ENCODE measurements around the gene SPON1.

Gene SPON1

DNA sequence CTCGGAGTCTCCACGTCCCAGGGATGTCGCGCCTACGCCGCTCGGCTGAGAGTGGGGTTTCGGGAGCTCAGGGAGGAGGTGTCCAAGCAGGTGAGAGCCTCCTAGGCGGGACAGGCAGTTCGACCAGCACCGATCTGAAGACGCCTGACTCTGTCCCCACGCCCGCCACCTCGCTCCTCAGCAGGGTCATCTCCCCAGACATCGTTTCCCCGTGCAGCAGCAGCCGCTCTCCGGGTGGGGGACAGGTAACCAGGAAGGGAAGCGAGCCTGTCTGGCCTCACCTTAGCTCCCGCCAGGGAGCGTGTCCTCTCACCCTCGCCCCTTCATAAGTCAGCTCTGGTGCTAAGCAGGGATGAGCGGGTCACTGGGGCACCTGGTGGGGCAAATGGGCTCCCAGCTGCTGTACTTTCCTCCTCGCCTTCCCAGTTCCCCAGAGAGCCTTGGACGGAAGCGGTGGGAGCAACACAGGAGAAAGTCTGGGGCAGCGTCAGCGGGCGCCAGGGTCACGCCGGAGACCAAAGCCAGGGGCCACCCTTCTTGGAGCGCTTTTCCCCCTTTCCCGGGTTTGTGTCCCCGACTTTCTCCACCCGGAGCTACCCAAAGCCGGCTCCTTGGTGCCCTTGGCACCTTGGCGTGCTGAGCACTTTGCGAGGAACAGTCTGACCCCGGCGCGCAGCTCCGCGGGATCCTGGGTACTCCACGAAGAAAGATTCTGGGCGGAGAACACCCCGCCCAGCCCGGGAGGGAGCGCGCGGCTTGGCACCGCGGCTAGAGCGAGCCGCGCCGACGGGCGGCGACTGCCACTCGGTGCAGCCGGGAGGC, 1.6 kb downstream of the SPON1 start:
- peaks cover 40% of the 10 kb centered on the region for H3K4me1 ChIP-seq (ENCODE audit: control insufficient read depth, low read depth, low read length)
- H3K27me3 ChIP-seq (ENCODE audit: control insufficient read depth, insufficient read depth, low read length), result peaks cover 82% of the 10 kb centered on the region
- H3K9ac ChIP-seq (ENCODE audit: low read length), result no peak overlapping the region
- peak overlapping the region; percentile 67 for H3K4me3 ChIP-seq (ENCODE audit: low read length)
- no peaks in the 10 kb centered on the region for H3K36me3 ChIP-seq (ENCODE audit: control insufficient read depth, low read depth, low read length)
- no peaks in the 10 kb centered on the region for H3K9me3 ChIP-seq (ENCODE audit: control insufficient read depth, low read depth, low read length)
- no peak overlapping the region for H3K27ac ChIP-seq (ENCODE audit: low read length)

- no peaks in the 10 kb centered on the region for H3K36me3 ChIP-seq (ENCODE audit: control insufficient read depth, low read depth, low read length)
- peak overlapping the region; percentile 67 for H3K4me3 ChIP-seq (ENCODE audit: low read length)
- peaks cover 76% of the 10 kb centered on the region for H3K27me3 ChIP-seq (ENCODE audit: control insufficient read depth, insufficient read depth, low read length)
- no peak overlapping the region for H3K9ac ChIP-seq (ENCODE audit: low read length)
- no peak overlapping the region for H3K27ac ChIP-seq (ENCODE audit: low read length)
- peaks cover 40% of the 10 kb centered on the region for H3K4me1 ChIP-seq (ENCODE audit: control insufficient read depth, low read depth, low read length)
- no peaks in the 10 kb centered on the region for H3K9me3 ChIP-seq (ENCODE audit: control insufficient read depth, low read depth, low read length)
Observed at GRCh38 chr11:13964771-13965074, 2.2 kb downstream of the SPON1 start.

GRCh38 chr11:13965337-13965736, 2.8 kb downstream of the SPON1 start:
- H3K9ac ChIP-seq (ENCODE audit: low read length), result no peak overlapping the region
- H3K36me3 ChIP-seq (ENCODE audit: control insufficient read depth, low read depth, low read length), result no peaks in the 10 kb centered on the region
- no peak overlapping the region for H3K4me3 ChIP-seq (ENCODE audit: low read length)
- H3K4me1 ChIP-seq (ENCODE audit: control insufficient read depth, low read depth, low read length), result peaks cover 40% of the 10 kb centered on the region
- peaks cover 70% of the 10 kb centered on the region for H3K27me3 ChIP-seq (ENCODE audit: control insufficient read depth, insufficient read depth, low read length)
- H3K27ac ChIP-seq (ENCODE audit: low read length), result no peak overlapping the region
- no peaks in the 10 kb centered on the region for H3K9me3 ChIP-seq (ENCODE audit: control insufficient read depth, low read depth, low read length)

DNA sequence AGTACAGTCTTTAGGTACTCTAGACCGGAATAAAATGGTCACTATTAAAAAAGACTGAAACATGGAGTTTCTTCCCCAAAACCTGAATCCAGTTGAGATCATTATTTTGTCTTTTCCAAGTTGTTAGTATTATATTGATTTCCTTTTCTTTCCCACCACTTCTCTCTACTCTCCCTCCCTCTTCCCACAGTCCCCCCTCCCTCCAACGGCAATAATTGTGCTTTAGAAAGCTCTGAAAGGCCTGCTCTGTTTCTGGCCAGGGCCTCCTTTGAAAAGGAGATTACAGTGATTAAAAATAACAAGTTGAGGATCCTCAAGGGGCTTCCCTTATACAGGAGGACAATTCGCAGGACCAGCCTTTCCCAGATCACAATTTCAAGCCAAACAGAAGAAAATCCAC, 3.5 kb downstream of the SPON1 start:
- Histone ChIP-seq H3K36me3 (ENCODE audit: control insufficient read depth, low read depth, low read length) (no peaks in the 10 kb centered on the region), H3K27me3 (ENCODE audit: control insufficient read depth, insufficient read depth, low read length) (peaks cover 63% of the 10 kb centered on the region), H3K9me3 (ENCODE audit: control insufficient read depth, low read depth, low read length) (no peaks in the 10 kb centered on the region), H3K9ac (ENCODE audit: low read length) (no peak overlapping the region), H3K4me3 (ENCODE audit: low read length) (no peak overlapping the region), H3K27ac (ENCODE audit: low read length) (no peak overlapping the region), H3K4me1 (ENCODE audit: control insufficient read depth, low read depth, low read length) (peaks cover 40% of the 10 kb centered on the region)

DNA sequence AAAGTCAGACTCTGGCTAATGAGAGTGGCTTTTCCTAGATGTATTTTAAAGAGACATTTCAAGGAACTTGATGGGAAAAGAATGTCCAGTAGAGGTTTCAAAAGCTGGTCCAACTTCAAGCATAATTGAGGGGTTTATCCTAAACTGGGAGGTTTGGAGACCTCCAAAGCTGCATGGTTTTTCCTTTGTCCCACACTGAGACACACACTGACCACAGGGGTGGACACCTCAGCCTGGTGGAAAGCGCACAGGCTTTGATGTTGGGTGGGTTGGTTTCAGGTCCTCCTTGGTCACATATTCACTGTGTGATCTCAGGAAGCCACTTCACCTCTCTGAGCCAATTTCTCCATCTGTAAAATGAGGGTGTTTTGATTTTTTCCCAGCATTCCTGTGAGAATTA, 4.0 kb downstream of the SPON1 start:
- H3K36me3 ChIP-seq (ENCODE audit: control insufficient read depth, low read depth, low read length), result no peaks in the 10 kb centered on the region
- H3K9ac ChIP-seq (ENCODE audit: low read length), result no peak overlapping the region
- no peak overlapping the region for H3K4me3 ChIP-seq (ENCODE audit: low read length)
- peaks cover 59% of the 10 kb centered on the region for H3K27me3 ChIP-seq (ENCODE audit: control insufficient read depth, insufficient read depth, low read length)
- H3K27ac ChIP-seq (ENCODE audit: low read length), result no peak overlapping the region
- no peaks in the 10 kb centered on the region for H3K9me3 ChIP-seq (ENCODE audit: control insufficient read depth, low read depth, low read length)
- peaks cover 40% of the 10 kb centered on the region for H3K4me1 ChIP-seq (ENCODE audit: control insufficient read depth, low read depth, low read length)

DNA sequence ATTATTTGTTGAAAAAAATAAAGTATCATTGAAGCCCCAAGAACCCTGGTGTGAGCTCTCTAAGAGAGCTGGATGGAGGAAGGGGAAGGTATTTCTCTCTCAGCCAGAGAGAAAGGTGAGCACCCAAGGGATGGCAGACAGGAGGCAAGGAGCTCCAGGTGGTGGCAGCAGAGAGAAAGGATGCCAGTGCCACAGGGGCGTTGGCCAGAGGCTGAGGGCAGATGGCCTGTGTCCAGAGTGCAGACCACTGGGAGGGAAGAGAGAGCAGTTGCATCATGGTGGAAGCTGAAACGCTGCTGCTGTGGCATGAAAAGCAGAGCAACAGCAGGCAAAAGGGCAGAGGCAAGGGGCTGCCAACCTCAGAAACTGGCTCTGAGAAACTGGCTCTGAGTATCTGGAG, 8.5 kb downstream of the SPON1 start:
- H3K36me3 ChIP-seq (ENCODE audit: control insufficient read depth, low read depth, low read length), result no peaks in the 10 kb centered on the region
- no peaks in the 10 kb centered on the region for H3K9me3 ChIP-seq (ENCODE audit: control insufficient read depth, low read depth, low read length)
- no peak overlapping the region for H3K4me3 ChIP-seq (ENCODE audit: low read length)
- no peak overlapping the region for H3K27ac ChIP-seq (ENCODE audit: low read length)
- peaks cover 17% of the 10 kb centered on the region for H3K4me1 ChIP-seq (ENCODE audit: control insufficient read depth, low read depth, low read length)
- H3K27me3 ChIP-seq (ENCODE audit: control insufficient read depth, insufficient read depth, low read length), result peaks cover 14% of the 10 kb centered on the region
- H3K9ac ChIP-seq (ENCODE audit: low read length), result no peak overlapping the region

GRCh38 chr11:13972043-13972910, 9.8 kb downstream of the SPON1 start:
- Histone ChIP-seq H3K36me3 (ENCODE audit: control insufficient read depth, low read depth, low read length) (no peaks in the 10 kb centered on the region), H3K4me1 (ENCODE audit: control insufficient read depth, low read depth, low read length) (peaks cover 6% of the 10 kb centered on the region), H3K27me3 (ENCODE audit: control insufficient read depth, insufficient read depth, low read length) (peaks cover under 1% of the 10 kb centered on the region), H3K4me3 (ENCODE audit: low read length) (no peak overlapping the region), H3K27ac (ENCODE audit: low read length) (no peak overlapping the region), H3K9ac (ENCODE audit: low read length) (no peak overlapping the region), H3K9me3 (ENCODE audit: control insufficient read depth, low read depth, low read length) (no peaks in the 10 kb centered on the region)

DNA sequence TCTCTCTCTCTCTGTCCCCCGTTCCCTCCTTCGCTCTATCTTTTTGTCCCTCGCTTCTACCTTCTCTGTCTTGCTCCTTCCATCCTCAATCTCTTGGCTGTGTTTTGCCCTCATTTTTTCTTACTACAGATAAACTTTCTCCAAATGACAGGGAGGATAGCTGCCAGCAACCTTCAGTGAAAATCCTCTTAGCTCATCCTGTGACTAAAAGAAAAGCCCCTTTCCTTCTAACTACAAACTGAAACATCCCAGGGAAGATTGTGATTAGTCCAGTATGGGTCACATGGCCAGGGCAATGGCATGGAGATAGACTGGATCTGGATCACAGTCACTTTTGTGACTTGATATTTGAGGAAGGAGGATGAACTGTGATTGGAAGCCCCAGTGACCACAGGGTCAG, 10.4 kb downstream of the SPON1 start:
- Histone ChIP-seq H3K27me3 (ENCODE audit: control insufficient read depth, insufficient read depth, low read length) (no peaks in the 10 kb centered on the region), H3K9ac (ENCODE audit: low read length) (no peak overlapping the region), H3K9me3 (ENCODE audit: control insufficient read depth, low read depth, low read length) (no peaks in the 10 kb centered on the region), H3K4me3 (ENCODE audit: low read length) (no peak overlapping the region), H3K4me1 (ENCODE audit: control insufficient read depth, low read depth, low read length) (peaks cover 2% of the 10 kb centered on the region), H3K27ac (ENCODE audit: low read length) (no peak overlapping the region), H3K36me3 (ENCODE audit: control insufficient read depth, low read depth, low read length) (no peaks in the 10 kb centered on the region)

DNA sequence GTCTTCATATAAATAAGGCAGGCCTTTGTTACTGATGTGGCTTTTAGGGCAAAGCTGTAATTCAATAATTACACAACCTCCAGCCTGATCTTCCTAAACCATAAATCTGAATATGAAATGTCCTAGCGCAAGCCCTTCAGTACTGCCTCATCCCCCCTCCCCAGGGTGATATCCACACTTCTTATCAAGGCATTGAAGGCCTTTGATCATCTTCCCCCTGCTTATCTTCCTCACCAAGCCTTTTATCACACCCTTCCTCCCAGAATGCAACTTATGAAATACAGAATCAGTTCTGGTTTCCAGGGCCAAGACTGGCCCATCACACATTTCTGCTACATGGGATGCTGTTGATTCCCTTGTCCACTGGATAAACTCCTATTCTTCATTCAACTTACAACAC, 12.1 kb downstream of the SPON1 start:
- H3K27me3 ChIP-seq (ENCODE audit: control insufficient read depth, insufficient read depth, low read length), result no peaks in the 10 kb centered on the region
- no peak overlapping the region for H3K4me3 ChIP-seq (ENCODE audit: low read length)
- H3K9ac ChIP-seq (ENCODE audit: low read length), result no peak overlapping the region
- no peaks in the 10 kb centered on the region for H3K4me1 ChIP-seq (ENCODE audit: control insufficient read depth, low read depth, low read length)
- no peaks in the 10 kb centered on the region for H3K9me3 ChIP-seq (ENCODE audit: control insufficient read depth, low read depth, low read length)
- no peaks in the 10 kb centered on the region for H3K36me3 ChIP-seq (ENCODE audit: control insufficient read depth, low read depth, low read length)
- H3K27ac ChIP-seq (ENCODE audit: low read length), result no peak overlapping the region

DNA sequence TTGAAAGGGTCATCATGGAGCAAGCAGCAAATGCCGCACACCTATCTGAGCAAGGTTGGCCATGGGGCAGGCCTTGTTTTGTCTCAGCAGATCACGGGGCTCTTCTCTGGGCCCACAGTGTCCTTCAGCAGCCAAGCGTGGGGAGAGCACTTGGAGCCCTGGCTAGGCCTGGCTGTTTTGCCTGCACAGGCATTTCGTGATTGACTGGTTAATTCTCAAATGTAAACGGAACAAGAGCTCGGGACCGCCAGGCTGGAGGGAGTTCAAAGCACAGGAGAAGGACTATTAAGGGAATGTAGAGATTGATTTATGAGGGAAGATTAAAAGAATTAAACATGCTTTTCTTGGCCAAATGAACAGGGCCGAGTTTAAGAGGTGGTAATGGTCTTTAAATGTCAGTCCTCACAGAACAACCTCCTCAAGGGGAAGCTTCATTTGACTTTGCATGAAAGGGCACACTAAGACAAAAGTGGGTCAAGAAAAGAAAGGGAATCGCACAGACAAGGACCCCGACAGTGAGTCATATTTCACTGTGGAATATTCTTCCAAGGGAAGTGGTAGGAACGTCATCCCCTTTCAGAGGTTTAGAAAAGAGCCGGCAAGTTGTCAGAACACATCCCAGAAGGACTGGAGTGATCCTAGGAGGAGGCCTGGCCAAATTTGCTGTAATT, 20.7 kb downstream of the SPON1 start:
- Histone ChIP-seq H3K9ac (ENCODE audit: low read length) (no peak overlapping the region), H3K4me1 (ENCODE audit: control insufficient read depth, low read depth, low read length) (no peaks in the 10 kb centered on the region), H3K9me3 (ENCODE audit: control insufficient read depth, low read depth, low read length) (no peaks in the 10 kb centered on the region), H3K4me3 (ENCODE audit: low read length) (no peak overlapping the region), H3K36me3 (ENCODE audit: control insufficient read depth, low read depth, low read length) (no peaks in the 10 kb centered on the region), H3K27me3 (ENCODE audit: control insufficient read depth, insufficient read depth, low read length) (no peaks in the 10 kb centered on the region), H3K27ac (ENCODE audit: low read length) (no peak overlapping the region)

- Histone ChIP-seq H3K4me3 (ENCODE audit: low read length) (no peak overlapping the region), H3K4me1 (ENCODE audit: control insufficient read depth, low read depth, low read length) (no peaks in the 10 kb centered on the region), H3K9me3 (ENCODE audit: control insufficient read depth, low read depth, low read length) (no peaks in the 10 kb centered on the region), H3K27ac (ENCODE audit: low read length) (no peak overlapping the region), H3K36me3 (ENCODE audit: control insufficient read depth, low read depth, low read length) (no peaks in the 10 kb centered on the region), H3K9ac (ENCODE audit: low read length) (no peak overlapping the region), H3K27me3 (ENCODE audit: control insufficient read depth, insufficient read depth, low read length) (no peaks in the 10 kb centered on the region)
Observed at GRCh38 chr11:13984616-13985450, 22.3 kb downstream of the SPON1 start.
